Measurements from ENCODE around the gene ZBP1.

The ZBP1 gene

DNA sequence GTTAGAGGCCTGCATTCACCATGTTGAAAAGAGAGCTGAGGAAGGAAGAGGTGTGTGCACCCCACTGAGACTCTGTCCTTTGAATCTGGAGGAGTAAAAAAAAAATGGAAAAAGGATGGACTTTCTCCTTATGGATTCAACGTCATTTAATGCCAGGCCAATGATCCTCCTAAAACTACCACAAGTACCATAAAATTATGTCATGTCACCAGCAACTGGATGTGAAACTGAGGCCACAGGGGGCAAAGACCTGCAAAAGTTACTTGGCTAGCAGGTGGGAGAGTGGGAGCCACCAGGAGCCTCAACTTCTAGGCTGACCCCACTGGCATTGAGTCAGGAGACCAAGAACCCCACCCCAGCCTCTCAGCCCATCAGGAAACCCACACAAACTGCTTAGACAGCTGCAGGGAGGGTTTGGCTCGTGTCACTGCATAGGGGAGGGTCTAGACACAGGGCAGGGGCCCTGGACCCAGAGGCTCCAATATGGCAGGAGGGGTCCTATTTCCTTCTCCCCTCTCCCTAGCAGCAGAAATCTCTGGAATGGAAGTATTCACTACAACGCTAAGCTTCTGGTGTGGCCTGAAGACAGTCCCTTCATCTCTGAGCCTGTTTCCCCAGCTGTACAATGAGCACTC is 48.3 kb downstream of the ZBP1 start:
- Histone ChIP-seq H3K4me1 (ENCODE audit: insufficient read depth, low read length, poor library complexity, severe bottlenecking) (no peaks in the 10 kb centered on the region), H3K36me3 (ENCODE audit: insufficient read depth, low read length) (no peaks in the 10 kb centered on the region), H3K9me2 (replicated peaks; ENCODE audit: low read depth, low read length) (no peaks in the 10 kb centered on the region), H3K9ac (ENCODE audit: low read depth, low read length, poor library complexity, severe bottlenecking) (no peak overlapping the region), H3K4me2 (ENCODE audit: low read depth, low read length, poor library complexity, severe bottlenecking) (no peak overlapping the region), H3K27me3 (ENCODE audit: insufficient read depth, low read length, poor library complexity, severe bottlenecking) (no peaks in the 10 kb centered on the region), H4K20me1 (ENCODE audit: insufficient read depth, low read length, poor library complexity, severe bottlenecking) (no peaks in the 10 kb centered on the region), H3K9me3 (ENCODE audit: insufficient read depth, low read depth, low read length) (no peaks in the 10 kb centered on the region), H3K79me2 (ENCODE audit: insufficient read depth, low read length) (no peaks in the 10 kb centered on the region), H2AFZ (ENCODE audit: low read length) (no peak overlapping the region), H3K4me3 (ENCODE audit: low read length, poor library complexity, severe bottlenecking) (no peak overlapping the region), H3F3A (ENCODE audit: low read depth) (no peaks in the 10 kb centered on the region)
- TF ChIP-seq, protein P1, sequence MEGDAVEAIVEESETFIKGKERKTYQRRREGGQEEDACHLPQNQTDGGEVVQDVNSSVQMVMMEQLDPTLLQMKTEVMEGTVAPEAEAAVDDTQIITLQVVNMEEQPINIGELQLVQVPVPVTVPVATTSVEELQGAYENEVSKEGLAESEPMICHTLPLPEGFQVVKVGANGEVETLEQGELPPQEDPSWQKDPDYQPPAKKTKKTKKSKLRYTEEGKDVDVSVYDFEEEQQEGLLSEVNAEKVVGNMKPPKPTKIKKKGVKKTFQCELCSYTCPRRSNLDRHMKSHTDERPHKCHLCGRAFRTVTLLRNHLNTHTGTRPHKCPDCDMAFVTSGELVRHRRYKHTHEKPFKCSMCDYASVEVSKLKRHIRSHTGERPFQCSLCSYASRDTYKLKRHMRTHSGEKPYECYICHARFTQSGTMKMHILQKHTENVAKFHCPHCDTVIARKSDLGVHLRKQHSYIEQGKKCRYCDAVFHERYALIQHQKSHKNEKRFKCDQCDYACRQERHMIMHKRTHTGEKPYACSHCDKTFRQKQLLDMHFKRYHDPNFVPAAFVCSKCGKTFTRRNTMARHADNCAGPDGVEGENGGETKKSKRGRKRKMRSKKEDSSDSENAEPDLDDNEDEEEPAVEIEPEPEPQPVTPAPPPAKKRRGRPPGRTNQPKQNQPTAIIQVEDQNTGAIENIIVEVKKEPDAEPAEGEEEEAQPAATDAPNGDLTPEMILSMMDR (conservative IDR thresholded peaks at IDR 0.05; ENCODE audit: low read length), result no peak
- no peak for TF ChIP-seq EZH2phosphoT487 (IDR thresholded peaks at IDR 0.05; ENCODE audit: borderline replicate concordance)

DNA sequence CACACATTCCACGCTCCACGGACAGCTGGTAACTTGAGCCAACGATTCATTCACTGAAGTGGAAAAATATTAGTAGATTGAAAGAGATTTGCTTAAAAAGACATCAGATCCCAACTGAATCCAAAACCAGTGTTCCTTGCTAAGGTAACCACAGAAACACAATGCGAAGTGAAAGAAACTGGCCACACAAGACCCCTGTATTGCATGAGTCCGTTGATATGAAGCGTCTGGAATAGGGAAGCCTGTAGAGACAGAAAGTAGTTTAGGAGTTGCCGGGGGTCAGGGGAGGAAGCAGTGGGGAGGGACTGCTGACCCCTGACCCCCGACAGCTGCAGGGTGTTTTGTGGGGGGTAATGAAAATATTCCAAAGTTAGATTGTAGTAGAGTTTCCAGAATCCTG is 49.3 kb downstream of the ZBP1 start:
- no peaks in the 10 kb centered on the region for H3K9me2 ChIP-seq (replicated peaks; ENCODE audit: low read depth, low read length)
- no peak overlapping the region for H3K4me2 ChIP-seq (ENCODE audit: low read depth, low read length, poor library complexity, severe bottlenecking)
- H3K36me3 ChIP-seq (ENCODE audit: insufficient read depth, low read length), result no peaks in the 10 kb centered on the region
- no peak overlapping the region for H2AFZ ChIP-seq (ENCODE audit: low read length)
- no peak overlapping the region for H3K9ac ChIP-seq (ENCODE audit: low read depth, low read length, poor library complexity, severe bottlenecking)
- H3K79me2 ChIP-seq (ENCODE audit: insufficient read depth, low read length), result no peaks in the 10 kb centered on the region
- TF ChIP-seq, protein P1 (conservative IDR thresholded peaks at IDR 0.05; ENCODE audit: low read length), result no peak
- TF ChIP-seq EZH2phosphoT487 (IDR thresholded peaks at IDR 0.05; ENCODE audit: borderline replicate concordance), result no peak
- H3K4me1 ChIP-seq (ENCODE audit: insufficient read depth, low read length, poor library complexity, severe bottlenecking), result no peaks in the 10 kb centered on the region
- no peaks in the 10 kb centered on the region for H3K27me3 ChIP-seq (ENCODE audit: insufficient read depth, low read length, poor library complexity, severe bottlenecking)
- no peak overlapping the region for H3K4me3 ChIP-seq (ENCODE audit: low read length, poor library complexity, severe bottlenecking)
- no peaks in the 10 kb centered on the region for H4K20me1 ChIP-seq (ENCODE audit: insufficient read depth, low read length, poor library complexity, severe bottlenecking)
- no peaks in the 10 kb centered on the region for H3F3A ChIP-seq (ENCODE audit: low read depth)
- H3K9me3 ChIP-seq (ENCODE audit: insufficient read depth, low read depth, low read length), result no peaks in the 10 kb centered on the region

DNA sequence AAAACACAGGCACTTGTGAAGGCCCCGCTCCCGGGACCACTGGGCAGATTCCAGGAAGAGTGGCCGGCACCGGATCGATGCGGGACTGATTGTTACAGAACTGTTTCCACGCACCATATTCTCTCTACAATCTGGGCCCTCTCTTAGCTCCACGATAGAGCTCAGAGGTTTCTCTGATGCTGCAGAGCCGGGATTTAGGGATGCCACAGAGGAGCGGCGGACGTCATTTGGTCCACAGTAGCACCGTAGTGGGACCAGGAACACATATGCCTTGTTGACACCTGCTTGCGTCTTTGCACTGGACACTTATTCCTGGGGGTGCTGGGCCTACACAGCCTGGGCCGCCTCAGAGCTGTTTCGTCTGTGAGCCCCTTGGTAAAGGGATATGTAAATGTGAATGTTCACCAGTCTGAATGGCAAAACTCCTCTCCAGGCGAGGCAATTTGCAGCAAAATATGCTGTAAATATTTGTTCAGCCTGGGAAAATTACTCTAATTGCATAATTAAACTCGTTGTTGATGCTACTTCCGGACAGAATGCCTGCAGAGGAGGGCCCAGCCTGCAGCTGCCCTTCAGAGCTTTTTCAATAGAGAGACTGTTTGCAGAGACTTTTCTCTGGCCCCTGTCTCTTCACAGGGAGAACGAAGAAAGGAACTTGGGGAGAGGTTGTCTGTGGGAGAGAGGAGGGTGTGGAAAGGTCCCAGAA is 49.9 kb downstream of the ZBP1 start:
- H3F3A ChIP-seq (ENCODE audit: low read depth), result no peaks in the 10 kb centered on the region
- no peaks in the 10 kb centered on the region for H3K9me2 ChIP-seq (replicated peaks; ENCODE audit: low read depth, low read length)
- H4K20me1 ChIP-seq (ENCODE audit: insufficient read depth, low read length, poor library complexity, severe bottlenecking), result no peaks in the 10 kb centered on the region
- H3K4me1 ChIP-seq (ENCODE audit: insufficient read depth, low read length, poor library complexity, severe bottlenecking), result no peaks in the 10 kb centered on the region
- H3K79me2 ChIP-seq (ENCODE audit: insufficient read depth, low read length), result no peaks in the 10 kb centered on the region
- no peaks in the 10 kb centered on the region for H3K36me3 ChIP-seq (ENCODE audit: insufficient read depth, low read length)
- H3K27me3 ChIP-seq (ENCODE audit: insufficient read depth, low read length, poor library complexity, severe bottlenecking), result no peaks in the 10 kb centered on the region
- H3K4me2 ChIP-seq (ENCODE audit: low read depth, low read length, poor library complexity, severe bottlenecking), result no peak overlapping the region
- no peaks in the 10 kb centered on the region for H3K9me3 ChIP-seq (ENCODE audit: insufficient read depth, low read depth, low read length)
- TF ChIP-seq, protein P1 (conservative IDR thresholded peaks at IDR 0.05; ENCODE audit: low read length), result no peak
- no peak for TF ChIP-seq EZH2phosphoT487 (IDR thresholded peaks at IDR 0.05; ENCODE audit: borderline replicate concordance)
- H3K4me3 ChIP-seq (ENCODE audit: low read length, poor library complexity, severe bottlenecking), result no peak overlapping the region
- no peak overlapping the region for H2AFZ ChIP-seq (ENCODE audit: low read length)
- no peak overlapping the region for H3K9ac ChIP-seq (ENCODE audit: low read depth, low read length, poor library complexity, severe bottlenecking)

Data from Loucy (cell line).